ENCODE data around the gene GRIK3. TPM values are rescaled to one million over a fixed set of nuclear protein-coding genes. Genes with fewer than 3 reads are reported as not detected.

GRIK3 gene
- total and polyA plus RNA-seq, 12 donors, result 0.09 to 3.1 (median 0.69) TPM

DNA sequence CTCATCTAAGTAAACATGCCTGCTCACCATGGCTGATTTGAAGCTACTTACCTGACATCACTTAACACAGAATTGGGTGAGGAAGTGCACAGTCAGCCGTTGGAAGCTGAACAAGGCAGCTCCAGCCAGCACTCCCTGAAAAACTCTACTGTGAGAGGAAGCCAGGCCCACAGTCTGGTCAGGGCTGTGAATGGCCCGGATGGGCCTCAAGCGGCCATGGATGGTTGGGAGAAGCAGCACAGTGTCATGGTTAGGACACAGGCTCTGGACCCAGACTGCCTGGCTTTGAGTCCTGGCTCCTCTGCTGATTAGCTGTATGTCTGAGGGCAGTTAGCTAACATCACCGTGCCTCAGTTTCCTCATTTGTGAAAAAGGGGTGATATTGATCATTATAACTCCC is 267.8 kb downstream of the GRIK3 start:
- TF ChIP-seq POLR2A (IDR thresholded peaks at IDR 0.05), result no peak
- TF ChIP-seq, protein P1, sequence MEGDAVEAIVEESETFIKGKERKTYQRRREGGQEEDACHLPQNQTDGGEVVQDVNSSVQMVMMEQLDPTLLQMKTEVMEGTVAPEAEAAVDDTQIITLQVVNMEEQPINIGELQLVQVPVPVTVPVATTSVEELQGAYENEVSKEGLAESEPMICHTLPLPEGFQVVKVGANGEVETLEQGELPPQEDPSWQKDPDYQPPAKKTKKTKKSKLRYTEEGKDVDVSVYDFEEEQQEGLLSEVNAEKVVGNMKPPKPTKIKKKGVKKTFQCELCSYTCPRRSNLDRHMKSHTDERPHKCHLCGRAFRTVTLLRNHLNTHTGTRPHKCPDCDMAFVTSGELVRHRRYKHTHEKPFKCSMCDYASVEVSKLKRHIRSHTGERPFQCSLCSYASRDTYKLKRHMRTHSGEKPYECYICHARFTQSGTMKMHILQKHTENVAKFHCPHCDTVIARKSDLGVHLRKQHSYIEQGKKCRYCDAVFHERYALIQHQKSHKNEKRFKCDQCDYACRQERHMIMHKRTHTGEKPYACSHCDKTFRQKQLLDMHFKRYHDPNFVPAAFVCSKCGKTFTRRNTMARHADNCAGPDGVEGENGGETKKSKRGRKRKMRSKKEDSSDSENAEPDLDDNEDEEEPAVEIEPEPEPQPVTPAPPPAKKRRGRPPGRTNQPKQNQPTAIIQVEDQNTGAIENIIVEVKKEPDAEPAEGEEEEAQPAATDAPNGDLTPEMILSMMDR (IDR thresholded peaks at IDR 0.05), result no peak
- 18 to 63% (median 49%) methylated on average over 1 to 4 of the region's 4 CpGs for WGBS, 4 donors
- DNase-seq, result no peak

DNA sequence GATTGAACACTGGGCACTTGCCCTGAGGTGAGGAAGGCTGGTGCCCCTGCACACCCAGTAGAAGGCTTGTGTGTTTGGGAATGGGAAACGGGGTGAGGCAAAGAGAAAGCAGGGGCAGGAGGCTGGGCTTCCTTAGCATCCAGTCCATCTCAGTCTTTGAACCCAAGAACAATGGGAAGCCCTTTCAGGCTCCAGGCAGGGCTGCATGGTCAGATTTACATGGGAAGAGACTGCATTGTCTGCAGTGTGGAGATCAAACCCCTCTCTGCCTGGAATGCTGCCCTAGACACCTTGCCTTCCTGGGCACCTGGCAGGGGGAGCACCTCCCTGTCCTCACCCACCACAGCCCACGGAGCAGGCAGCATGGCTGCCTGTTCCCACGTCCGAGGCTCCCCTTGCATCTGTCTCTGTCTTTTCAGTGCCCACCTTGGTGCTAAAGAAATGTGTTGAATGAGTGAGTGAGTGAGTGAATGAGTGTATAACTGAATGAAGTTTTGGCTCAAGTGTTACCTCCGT is 268.5 kb downstream of the GRIK3 start:
- WGBS, 4 donors, result 54 to 74% (median 59%) methylated on average over 5 of the region's 5 CpGs
- TF ChIP-seq POLR2A (IDR thresholded peaks at IDR 0.05), result no peak
- TF ChIP-seq, protein P1 (IDR thresholded peaks at IDR 0.05), result no peak
- H3K4me3 ChIP-seq, result no peak overlapping the region
- H3K36me3 ChIP-seq (replicated peaks in 1 of 2), result no peaks in the 10 kb centered on the region
- no peak for DNase-seq
- H3K27ac ChIP-seq, result no peak overlapping the region
- H3K9me3 ChIP-seq (replicated peaks in 1 of 3), result no peaks in the 10 kb centered on the region
- no peaks in the 10 kb centered on the region for H3K4me1 ChIP-seq (replicated peaks in 1 of 2)
- H3K27me3 ChIP-seq, result peaks cover 5% of the 10 kb centered on the region
- intact Hi-C loops (cut with DNase I), result no loop called here

More for the DNA sequence above, 267.8 kb downstream of the GRIK3 start:
- Histone ChIP-seq H3K27me3 (peaks cover 5% of the 10 kb centered on the region), H3K36me3 (replicated peaks in 1 of 2) (no peaks in the 10 kb centered on the region), H3K4me3 (no peak overlapping the region), H3K27ac (no peak overlapping the region), H3K9me3 (replicated peaks in 1 of 3) (no peaks in the 10 kb centered on the region), H3K4me1 (replicated peaks in 1 of 2) (no peaks in the 10 kb centered on the region)
- intact Hi-C loops (cut with DNase I), result no loop called here

GRCh38 chr1:36764798-36765197 is 269.5 kb downstream of the GRIK3 start:
- Histone ChIP-seq H3K27me3 (peaks cover 2% of the 10 kb centered on the region), H3K36me3 (replicated peaks in 1 of 2) (no peaks in the 10 kb centered on the region), H3K4me1 (replicated peaks in 1 of 2) (no peaks in the 10 kb centered on the region), H3K4me3 (no peak overlapping the region), H3K27ac (no peak overlapping the region), H3K9me3 (replicated peaks in 1 of 3) (no peaks in the 10 kb centered on the region)
- no peak for DNase-seq
- intact Hi-C loops (cut with DNase I), result no loop called here
- TF ChIP-seq POLR2A (IDR thresholded peaks at IDR 0.05), result no peak
- TF ChIP-seq, protein P1 (IDR thresholded peaks at IDR 0.05), result no peak
- WGBS, 4 donors, result 27 to 38% (median 32%) methylated on average over 2 of the region's 2 CpGs

GRCh38 chr1:36763771-36764170 is 270.5 kb downstream of the GRIK3 start:
- TF ChIP-seq, protein P1 (IDR thresholded peaks at IDR 0.05), result no peak
- no peak for TF ChIP-seq POLR2A (IDR thresholded peaks at IDR 0.05)
- no peak for DNase-seq
- no peak overlapping the region for H3K27ac ChIP-seq
- intact Hi-C loops (cut with DNase I), result no loop called here
- H3K36me3 ChIP-seq (replicated peaks in 1 of 2), result no peaks in the 10 kb centered on the region
- no peaks in the 10 kb centered on the region for H3K9me3 ChIP-seq (replicated peaks in 1 of 3)
- H3K27me3 ChIP-seq, result peaks cover 4% of the 10 kb centered on the region
- WGBS, 4 donors, result 86 to 92% (median 90%) methylated on average over 8 to 10 of the region's 10 CpGs
- H3K4me3 ChIP-seq, result no peak overlapping the region
- H3K4me1 ChIP-seq (replicated peaks in 1 of 2), result no peaks in the 10 kb centered on the region
